Raji (cell line): ENCODE data around the gene SLC32A1.

Experiments
- POLR2A ChIP-seq: IDR thresholded peaks from 2 replicates; pipeline ENCODE4 v1.6.1; 2011; ENCODE audit warnings: low read depth, low read length, control low read depth; ENCODE audit not compliant: insufficient read depth

The SLC32A1 gene, protein sequence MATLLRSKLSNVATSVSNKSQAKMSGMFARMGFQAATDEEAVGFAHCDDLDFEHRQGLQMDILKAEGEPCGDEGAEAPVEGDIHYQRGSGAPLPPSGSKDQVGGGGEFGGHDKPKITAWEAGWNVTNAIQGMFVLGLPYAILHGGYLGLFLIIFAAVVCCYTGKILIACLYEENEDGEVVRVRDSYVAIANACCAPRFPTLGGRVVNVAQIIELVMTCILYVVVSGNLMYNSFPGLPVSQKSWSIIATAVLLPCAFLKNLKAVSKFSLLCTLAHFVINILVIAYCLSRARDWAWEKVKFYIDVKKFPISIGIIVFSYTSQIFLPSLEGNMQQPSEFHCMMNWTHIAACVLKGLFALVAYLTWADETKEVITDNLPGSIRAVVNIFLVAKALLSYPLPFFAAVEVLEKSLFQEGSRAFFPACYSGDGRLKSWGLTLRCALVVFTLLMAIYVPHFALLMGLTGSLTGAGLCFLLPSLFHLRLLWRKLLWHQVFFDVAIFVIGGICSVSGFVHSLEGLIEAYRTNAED

DNA sequence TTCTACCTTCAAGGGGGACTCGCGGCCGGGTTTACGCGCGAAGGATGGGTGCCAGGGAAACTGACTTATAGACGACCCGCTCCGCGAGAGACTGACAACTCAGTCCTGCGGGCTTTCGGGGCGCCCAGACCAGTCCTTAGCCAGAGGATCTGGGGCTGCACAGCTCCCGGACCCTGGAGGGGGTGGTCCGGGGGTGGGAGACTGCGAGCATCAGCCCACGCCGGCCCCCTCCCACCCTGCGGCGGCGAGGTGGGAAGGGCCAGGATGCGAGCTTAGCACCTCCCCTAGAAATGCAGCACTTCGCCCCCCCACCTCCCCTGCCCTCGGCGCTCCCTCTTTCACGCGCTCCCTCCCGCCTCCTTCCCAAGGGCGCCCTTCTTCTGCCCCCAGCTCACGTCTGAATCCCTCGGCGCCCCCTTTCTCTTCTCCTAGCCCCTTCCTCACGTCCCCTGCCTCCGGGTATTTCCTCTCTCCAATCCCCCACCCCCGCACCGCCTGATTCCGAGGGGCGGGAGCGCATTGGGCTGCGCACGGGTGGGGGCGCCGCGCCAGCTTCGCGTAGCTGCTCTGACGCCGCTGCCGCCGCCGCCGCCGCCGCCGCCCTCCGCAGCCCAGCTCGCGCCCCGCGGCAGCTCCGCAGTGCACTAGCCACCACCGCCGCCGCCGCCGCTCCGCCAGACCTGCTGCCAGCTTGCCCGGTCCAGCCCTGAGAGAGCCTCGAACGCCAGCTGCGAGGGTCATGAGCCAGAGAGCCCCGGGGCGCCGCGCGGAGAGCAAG lies at the start of gene SLC32A1:
Gene SLC32A1 (plus strand): TSS at position 639 of the 778 bp plus-strand sequence. CDS start 239 bp downstream, outside the sequence.
- no peak for TF ChIP-seq POLR2A

DNA sequence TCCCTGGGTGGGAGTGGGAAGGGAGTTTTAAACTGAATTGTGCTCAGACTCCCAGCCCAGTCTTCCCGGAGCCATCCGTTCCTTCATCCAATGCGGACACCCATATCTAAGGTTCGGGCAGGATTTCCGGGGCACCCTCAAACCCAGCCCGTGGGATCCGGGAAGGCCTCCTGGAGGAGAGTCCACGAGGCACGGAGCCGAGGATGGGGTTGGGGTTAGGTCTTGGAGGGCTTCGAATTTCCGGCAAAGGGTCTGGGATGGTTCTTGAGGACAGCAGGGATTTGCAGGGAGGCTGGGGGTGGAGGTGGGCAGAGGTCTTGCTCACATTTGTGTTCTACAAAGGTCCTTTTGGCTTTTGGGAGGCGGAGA lies 49.5 kb upstream of the SLC32A1 start:
- no peak for TF ChIP-seq POLR2A

DNA sequence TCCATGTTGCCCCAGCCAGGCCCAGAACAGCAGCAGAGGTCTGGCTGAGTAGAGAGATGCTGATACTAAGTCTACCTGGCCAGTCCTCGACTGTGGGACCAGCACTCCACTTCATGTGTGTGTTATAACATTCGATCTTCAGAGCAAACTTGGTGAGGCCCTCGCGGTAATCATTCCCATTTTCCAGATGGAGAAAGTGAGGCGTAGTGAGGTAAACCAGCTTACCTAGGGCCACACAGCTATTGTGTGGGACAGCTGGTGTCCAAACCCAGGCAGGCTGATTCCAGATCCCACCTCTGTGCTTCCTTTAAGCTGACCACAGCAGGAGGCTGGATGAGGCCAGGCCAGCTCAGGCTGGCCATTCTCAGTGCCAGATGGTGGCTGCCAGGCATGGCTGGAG lies 47.7 kb upstream of the SLC32A1 start:
- no peak for TF ChIP-seq POLR2A

DNA sequence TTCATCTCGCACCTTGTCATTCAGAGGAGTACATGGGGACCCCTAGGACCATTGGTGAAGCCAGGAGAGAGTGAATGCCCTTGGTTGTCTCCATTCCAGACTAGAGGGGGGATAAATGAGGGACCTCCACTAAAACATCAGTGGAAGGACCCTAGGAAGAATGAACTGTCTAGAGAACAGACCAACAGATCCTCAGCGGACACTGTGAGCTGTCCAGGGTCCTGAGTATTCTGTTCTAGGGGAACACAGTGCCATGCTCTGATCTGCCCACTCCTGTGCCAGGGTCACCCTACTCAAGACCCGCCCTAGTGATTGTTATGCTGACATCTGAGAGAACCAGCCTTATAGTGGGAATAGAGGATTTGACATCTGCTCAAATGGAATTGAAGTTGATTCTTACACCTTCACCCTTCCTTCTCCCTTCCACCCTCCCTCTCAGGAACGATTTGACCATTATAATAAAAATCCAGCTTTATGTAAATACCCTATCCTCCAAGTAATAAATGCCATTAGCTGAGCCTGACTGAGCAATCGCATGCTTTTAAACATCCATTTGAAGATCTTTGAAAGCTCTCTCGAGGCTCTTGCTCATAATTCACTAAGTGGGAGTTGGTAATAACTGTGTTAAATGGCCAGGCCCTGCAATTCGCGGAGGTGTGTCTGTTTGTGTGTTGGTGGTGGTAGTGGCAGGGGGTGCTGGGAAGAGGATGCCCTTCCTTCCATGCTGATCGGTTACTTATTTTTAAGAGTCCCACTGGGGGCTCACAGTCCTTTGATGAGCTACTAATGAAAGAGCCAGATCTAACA lies 43.6 kb upstream of the SLC32A1 start:
- TF ChIP-seq POLR2A, result no peak

DNA sequence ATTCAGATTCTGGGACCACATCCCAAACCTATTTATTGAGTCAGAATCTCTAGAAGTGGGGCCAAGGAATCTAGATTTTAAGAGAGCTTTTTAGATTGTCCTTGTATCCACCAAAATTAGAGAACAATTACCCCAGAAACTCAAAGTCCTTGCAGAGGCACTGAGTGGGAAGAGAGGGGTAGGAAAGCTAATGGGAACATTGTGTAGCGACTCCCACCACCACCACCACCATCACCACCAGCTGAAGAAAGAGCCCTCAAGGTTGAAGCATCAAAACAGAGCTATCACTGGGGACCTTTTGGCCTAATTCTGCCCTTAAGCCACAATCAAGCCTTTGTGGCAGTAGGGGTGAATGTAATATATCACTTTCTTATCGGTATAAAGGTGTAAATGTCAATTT lies 39.0 kb upstream of the SLC32A1 start:
- no peak for TF ChIP-seq POLR2A

DNA sequence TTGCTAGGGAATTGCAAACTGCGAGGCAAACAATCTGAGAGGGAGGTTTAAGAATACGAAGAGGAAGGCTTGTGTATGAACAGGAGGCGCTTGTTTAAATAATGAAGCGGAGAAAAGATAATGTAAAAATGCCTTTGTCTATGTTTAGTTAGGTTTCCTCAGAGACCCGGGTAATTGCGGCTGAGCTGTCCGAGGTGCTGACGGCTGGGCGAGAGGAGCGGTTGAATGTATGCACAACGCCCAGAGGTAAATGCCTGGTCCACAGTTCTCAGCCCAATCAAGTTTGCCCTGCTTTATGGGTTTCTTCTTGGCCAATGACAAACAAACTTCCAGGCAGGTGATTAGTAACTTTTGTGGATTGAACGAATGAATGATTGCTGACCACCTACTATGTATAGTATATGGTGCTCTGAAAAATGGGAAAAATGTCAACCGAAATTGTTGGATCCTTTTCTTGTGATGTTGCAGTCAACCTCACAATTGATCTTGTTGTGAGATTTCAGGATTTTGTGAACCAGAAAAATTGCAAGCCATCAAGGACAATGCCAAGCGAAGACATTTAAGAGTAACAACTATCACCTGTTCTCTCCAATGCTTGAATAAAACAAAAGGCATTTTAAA lies 38.3 kb upstream of the SLC32A1 start:
- TF ChIP-seq POLR2A, result no peak

DNA sequence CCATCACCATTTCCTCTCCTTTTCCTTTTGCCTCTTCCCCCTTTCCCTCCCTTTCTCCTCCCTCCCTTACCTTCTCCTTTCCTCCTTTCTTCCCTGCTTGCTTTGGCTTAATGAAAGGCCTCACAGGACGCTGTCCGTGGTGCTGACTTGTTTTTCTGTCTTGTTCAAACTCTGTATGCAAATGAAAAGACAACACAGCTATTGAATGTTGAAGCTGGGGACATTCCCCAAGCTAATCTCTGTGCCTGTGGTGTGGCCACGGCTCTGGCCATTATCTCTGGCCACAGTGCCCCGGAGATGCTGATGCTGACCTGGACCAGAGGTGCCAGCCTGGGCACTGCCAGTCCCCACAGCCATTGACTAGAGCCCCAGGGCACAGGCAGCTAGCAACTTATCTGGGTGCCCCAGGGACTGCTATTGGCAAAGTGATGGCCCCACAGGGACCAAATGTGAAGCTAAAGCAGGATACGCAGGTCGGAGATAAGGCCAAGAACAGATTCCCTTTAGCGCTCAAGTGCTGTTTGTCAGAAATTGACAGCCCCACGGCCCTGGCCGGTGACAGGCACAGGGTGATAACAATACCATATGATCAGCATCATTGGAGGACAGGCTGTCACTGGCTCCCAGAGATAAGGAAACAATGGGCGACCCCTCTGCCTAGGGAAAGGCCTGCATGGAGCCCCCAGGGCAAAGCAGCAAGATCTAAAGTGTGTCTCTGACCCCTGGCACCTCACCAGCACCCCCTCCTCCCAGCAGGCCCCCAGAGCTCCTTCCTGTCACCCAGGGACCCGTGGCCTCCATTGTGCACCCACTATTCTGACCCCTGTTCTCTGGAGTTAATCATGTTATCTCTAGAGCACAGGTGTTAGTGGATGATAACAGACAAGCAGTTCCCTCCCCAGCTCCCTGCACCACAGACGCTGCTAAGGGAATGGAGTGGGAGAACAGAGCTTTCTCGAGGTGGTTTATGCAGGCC lies 31.6 kb upstream of the SLC32A1 start:
- TF ChIP-seq POLR2A, result no peak

DNA sequence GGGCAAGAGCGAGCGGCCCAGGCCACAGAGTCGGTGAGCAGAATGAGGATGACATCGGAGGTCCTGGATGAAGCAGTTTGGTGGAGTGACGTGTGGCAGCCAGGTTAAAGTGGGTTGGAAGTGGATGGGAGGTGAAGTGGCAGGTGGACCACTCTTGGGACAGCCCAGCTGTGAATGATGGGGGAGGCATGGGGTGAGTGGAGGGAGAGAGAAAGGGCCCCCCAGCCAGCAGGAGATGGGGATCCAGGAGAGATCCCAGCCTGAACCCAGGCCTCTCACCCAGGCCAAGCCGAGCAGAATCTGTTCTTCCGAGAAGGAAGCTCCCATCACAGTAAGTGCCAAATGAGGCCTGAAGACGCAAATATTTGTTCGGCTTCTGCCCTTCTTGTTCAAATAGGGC lies 27.0 kb upstream of the SLC32A1 start:
- no peak for TF ChIP-seq POLR2A

DNA sequence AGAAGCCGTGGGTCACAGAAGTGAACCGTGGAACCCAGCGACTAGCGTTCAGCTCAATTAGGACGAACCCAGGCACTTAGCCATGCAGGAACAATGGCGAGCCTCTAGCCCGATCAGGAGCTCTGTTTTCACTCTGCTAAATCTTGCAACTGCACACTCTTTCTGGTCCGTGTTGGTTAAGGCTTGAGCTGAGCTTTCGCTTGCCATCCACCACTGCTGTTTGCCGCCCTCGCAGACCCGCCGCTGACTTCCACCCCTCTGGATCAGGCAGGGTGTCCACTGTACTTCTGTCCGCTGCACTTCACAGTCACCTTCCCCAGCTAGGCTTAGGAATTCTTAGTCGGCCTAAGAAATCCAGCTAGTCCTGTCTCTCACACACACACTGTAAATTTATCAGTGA lies 25.7 kb upstream of the SLC32A1 start:
- no peak for TF ChIP-seq POLR2A

DNA sequence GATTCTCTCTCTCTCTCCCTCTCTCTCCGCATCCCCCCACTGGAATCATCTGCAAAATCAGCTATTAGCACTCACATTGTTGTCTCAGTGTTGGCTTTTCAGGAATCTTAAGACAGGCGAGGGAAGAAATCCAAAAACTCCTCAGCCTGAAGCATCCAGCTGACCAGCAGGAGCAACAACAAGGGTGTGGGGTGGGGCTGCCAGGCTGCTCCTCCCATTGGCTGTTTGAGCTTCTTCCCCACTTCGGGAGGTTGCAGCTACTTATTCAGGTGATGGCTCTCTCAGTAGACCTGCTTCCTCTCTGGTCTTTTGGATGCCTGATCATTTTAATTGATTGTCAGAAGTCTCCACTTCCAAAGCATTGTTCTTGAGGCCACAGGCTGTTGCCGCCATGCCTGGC lies 24.1 kb upstream of the SLC32A1 start:
- no peak for TF ChIP-seq POLR2A

DNA sequence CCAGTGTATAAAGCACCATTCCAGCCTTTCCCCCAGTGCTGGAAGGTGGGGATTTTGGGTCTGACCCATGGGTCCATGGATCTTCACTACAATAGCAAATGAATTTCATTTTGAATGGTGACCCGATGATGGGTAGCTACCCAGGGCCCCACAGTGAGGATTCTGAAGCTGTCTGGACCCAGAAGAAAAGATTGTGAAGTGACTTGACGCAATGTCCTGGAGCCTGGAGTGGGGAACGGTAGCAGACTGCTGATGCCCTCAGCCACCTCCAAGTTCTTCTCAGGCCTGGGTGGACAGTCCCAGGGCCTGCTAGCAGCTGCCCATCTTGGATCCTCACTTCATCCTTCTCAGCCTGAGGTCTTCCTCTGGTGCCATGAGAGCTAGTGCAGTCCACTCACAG lies 23.4 kb upstream of the SLC32A1 start:
- no peak for TF ChIP-seq POLR2A

DNA sequence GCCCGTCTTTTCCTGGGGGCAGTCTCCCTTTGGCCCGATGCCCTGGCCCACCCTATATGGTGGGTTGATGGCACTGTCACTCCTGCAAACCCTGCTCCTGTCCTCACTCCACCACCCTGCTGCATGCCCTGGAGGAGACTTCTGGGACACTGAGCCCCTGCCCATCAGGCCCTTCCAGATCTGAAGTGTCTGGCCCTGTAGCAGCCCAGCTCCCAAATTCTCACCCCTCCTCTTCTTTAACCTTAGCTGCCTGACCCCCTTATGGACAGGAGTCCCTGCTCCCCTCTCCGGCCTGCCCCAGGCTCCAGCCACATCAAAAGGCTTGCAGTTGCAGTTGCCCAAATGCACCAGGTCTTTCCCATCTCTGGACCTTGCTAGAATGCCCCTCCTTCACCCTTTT lies 20.8 kb upstream of the SLC32A1 start:
- TF ChIP-seq POLR2A, result no peak

DNA sequence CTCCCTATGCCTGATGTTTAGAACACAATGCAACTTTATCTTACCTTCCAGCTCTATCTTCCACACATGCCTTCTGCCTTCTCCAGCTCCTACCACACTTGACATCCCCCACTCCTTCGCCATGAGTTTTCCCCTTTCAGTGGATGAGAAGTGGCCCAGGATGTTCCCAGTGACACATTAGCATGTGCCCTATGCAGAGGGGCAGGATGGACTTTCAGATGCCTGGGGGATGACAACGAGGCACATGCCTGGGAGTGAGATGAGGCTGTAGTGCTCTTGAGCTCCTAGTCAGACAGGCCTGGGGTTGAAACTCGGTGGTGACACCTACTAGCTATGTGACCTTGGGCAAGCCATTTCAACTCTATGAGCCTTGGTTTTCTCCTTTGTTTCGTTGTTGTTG lies 20.1 kb upstream of the SLC32A1 start:
- TF ChIP-seq POLR2A, result no peak

DNA sequence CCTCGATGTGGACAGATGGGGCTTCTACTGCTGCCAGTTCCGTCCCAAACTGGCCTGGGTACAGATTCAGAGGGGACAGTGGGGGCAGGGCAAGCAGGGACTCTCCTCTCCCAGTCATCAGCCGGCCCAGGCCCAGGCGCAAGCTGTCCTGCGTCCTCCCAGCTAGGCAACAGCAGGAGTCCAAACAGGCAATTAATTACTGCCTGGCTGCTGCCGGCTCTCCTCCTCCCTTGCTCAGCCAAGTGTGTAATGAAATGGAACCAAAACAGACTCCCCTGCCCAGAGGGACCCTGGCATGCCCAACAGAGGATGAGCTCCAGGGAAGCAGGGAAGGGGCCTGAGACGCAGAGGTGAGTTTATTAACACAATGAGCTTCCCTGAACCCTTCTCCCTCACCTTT lies 17.8 kb upstream of the SLC32A1 start:
- no peak for TF ChIP-seq POLR2A
